ENCODE results near the gene MAGI1. TPM values are rescaled to one million over a fixed set of nuclear protein-coding genes. Genes with fewer than 3 reads are reported as not detected.

MAGI1 gene
- total RNA-seq, 2 donors from 2014 or later, result 38.6 to 45.1 TPM

GRCh38 chr3:65578861-65579260 lies 459.9 kb downstream of the MAGI1 start:
- TF ChIP-seq, protein P1, sequence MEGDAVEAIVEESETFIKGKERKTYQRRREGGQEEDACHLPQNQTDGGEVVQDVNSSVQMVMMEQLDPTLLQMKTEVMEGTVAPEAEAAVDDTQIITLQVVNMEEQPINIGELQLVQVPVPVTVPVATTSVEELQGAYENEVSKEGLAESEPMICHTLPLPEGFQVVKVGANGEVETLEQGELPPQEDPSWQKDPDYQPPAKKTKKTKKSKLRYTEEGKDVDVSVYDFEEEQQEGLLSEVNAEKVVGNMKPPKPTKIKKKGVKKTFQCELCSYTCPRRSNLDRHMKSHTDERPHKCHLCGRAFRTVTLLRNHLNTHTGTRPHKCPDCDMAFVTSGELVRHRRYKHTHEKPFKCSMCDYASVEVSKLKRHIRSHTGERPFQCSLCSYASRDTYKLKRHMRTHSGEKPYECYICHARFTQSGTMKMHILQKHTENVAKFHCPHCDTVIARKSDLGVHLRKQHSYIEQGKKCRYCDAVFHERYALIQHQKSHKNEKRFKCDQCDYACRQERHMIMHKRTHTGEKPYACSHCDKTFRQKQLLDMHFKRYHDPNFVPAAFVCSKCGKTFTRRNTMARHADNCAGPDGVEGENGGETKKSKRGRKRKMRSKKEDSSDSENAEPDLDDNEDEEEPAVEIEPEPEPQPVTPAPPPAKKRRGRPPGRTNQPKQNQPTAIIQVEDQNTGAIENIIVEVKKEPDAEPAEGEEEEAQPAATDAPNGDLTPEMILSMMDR (conservative IDR thresholded peaks at IDR 0.05), result no peak
- H3K27me3 ChIP-seq (ENCODE audit: control insufficient read depth, insufficient read depth, low read length, poor library complexity, severe bottlenecking), result no peaks in the 10 kb centered on the region
- Mint-ChIP-seq H3K27me3 (ENCODE audit: insufficient read depth) (no peaks in the 10 kb centered on the region), H3K36me3 (ENCODE audit: low read depth) (no peaks in the 10 kb centered on the region), H3K27ac (no peak overlapping the region), H3K4me3 (no peak overlapping the region), H3K9me3 (no peaks in the 10 kb centered on the region), H3K4me1 (peaks cover 3% of the 10 kb centered on the region)
- H3K9ac ChIP-seq (ENCODE audit: extremely low read depth, low read length, poor library complexity, severe bottlenecking), result no peak overlapping the region
- 93 to 100% methylated on average over 2 to 5 of the region's 5 CpGs for WGBS, 2 experiments (ENCODE audit: insufficient coverage in 1 of 2, insufficient read length in 1 of 2)
- H3K27ac ChIP-seq (ENCODE audit: low read depth, low read length), result no peak overlapping the region
- no peaks in the 10 kb centered on the region for H3K36me3 ChIP-seq (ENCODE audit: control insufficient read depth, insufficient read depth, low read length)
- H3K4me3 ChIP-seq (ENCODE audit: low read length), result no peak overlapping the region
- no peaks in the 10 kb centered on the region for H3K4me1 ChIP-seq (ENCODE audit: control insufficient read depth, insufficient read depth, low read length)
- DNase-seq, result no peak
- H3K9me3 ChIP-seq (ENCODE audit: control insufficient read depth, low read length), result no peaks in the 10 kb centered on the region

DNA sequence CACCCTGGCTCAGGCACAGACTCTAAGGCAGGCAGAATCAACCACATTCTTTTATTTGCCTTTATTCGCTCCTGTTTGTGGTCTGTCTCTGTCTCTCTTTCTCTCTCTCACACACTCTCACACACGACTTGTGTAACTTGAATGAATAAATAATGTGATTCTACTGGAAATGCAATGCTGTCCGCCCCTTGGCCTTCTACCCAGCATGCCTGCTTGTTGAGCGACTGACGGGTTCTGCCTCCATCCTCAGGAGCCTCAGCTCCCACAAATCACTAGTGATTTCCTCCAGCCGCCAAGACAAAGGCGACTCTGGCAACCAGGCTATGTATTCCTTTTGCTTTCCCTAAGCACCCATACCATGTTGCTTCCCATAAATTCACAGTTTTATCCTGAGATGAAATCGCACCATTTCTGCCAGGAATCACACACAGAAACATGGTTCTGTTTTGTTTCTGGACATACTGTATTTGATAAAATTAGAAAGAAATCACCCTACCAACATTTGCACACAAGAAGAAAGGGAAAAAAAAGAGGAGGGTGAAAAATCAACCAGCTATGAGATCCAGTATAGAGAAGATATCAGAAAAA lies 460.8 kb downstream of the MAGI1 start:
- no peak overlapping the region for H3K4me3 ChIP-seq (ENCODE audit: low read length)
- no peaks in the 10 kb centered on the region for H3K4me1 ChIP-seq (ENCODE audit: control insufficient read depth, insufficient read depth, low read length)
- Mint-ChIP-seq H3K36me3 (ENCODE audit: low read depth) (no peaks in the 10 kb centered on the region), H3K27ac (no peak overlapping the region), H3K9me3 (no peaks in the 10 kb centered on the region), H3K4me1 (peaks cover 3% of the 10 kb centered on the region), H3K4me3 (no peak overlapping the region), H3K27me3 (ENCODE audit: insufficient read depth) (no peaks in the 10 kb centered on the region)
- H3K27ac ChIP-seq (ENCODE audit: low read depth, low read length), result peak overlapping the region; percentile 45
- 97 to 100% methylated on average over 3 to 7 of the region's 8 CpGs for WGBS, 2 experiments (ENCODE audit: insufficient coverage in 1 of 2, insufficient read length in 1 of 2)
- H3K9me3 ChIP-seq (ENCODE audit: control insufficient read depth, low read length), result no peaks in the 10 kb centered on the region
- H3K36me3 ChIP-seq (ENCODE audit: control insufficient read depth, insufficient read depth, low read length), result no peaks in the 10 kb centered on the region
- H3K27me3 ChIP-seq (ENCODE audit: control insufficient read depth, insufficient read depth, low read length, poor library complexity, severe bottlenecking), result no peaks in the 10 kb centered on the region
- no peak for DNase-seq
- H3K9ac ChIP-seq (ENCODE audit: extremely low read depth, low read length, poor library complexity, severe bottlenecking), result no peak overlapping the region
- TF ChIP-seq, protein P1 (conservative IDR thresholded peaks at IDR 0.05), result no peak

DNA sequence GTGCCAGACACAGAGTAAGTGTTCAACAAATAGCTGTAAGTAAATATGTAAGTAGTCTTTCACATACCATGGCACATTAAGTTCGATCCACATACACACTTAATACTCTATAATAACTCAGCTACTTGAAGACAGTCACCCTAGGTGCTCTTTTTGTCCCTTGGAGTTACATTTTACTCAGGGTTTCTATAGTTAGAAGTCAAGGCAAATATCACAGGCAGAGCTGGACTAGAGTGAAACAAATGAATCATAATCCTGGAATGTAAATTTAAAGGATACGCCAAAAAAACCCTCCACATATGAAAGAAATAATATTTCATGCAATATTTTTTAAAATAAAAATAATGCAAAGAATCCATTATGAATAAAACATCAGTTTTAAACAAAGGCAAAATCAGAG lies 461.8 kb downstream of the MAGI1 start:
- no peaks in the 10 kb centered on the region for H3K36me3 ChIP-seq (ENCODE audit: control insufficient read depth, insufficient read depth, low read length)
- Mint-ChIP-seq H3K36me3 (ENCODE audit: low read depth) (no peaks in the 10 kb centered on the region), H3K27me3 (ENCODE audit: insufficient read depth) (no peaks in the 10 kb centered on the region), H3K4me3 (no peak overlapping the region), H3K27ac (no peak overlapping the region), H3K4me1 (peaks cover 3% of the 10 kb centered on the region), H3K9me3 (no peaks in the 10 kb centered on the region)
- H3K4me3 ChIP-seq (ENCODE audit: low read length), result no peak overlapping the region
- TF ChIP-seq, protein P1 (conservative IDR thresholded peaks at IDR 0.05), result no peak
- H3K27ac ChIP-seq (ENCODE audit: low read depth, low read length), result no peak overlapping the region
- no peaks in the 10 kb centered on the region for H3K4me1 ChIP-seq (ENCODE audit: control insufficient read depth, insufficient read depth, low read length)
- no peaks in the 10 kb centered on the region for H3K9me3 ChIP-seq (ENCODE audit: control insufficient read depth, low read length)
- no peak for DNase-seq
- no peaks in the 10 kb centered on the region for H3K27me3 ChIP-seq (ENCODE audit: control insufficient read depth, insufficient read depth, low read length, poor library complexity, severe bottlenecking)
- no peak overlapping the region for H3K9ac ChIP-seq (ENCODE audit: extremely low read depth, low read length, poor library complexity, severe bottlenecking)
- WGBS, 2 experiments (ENCODE audit: insufficient coverage in 1 of 2, insufficient read length in 1 of 2), result 89% methylated on average over 2 of the region's 2 CpGs; no CpG with 5 or more reads in 1 of the 2 experiments
